Tibial nerve (tissue), 3 donors: ENCODE data around the gene SALL1.

ENCODE experiments used
- EP300 ChIP-seq, 2 donors: sonication (generic); formaldehyde crosslinking; IDR thresholded peaks; one replicate each; pipeline ENCODE4 v1.6.1; 2017; ENCODE audit warnings: antibody characterized with exemption in 2 of 2, mild to moderate bottlenecking in 1 of 2
- POLR2A ChIP-seq, 2 donors: fragments of 450-650 bp; IDR thresholded peaks; one replicate each; pipeline ENCODE4 v1.6.1; 2017; ENCODE audit warnings: antibody characterized with exemption in 2 of 2, mild to moderate bottlenecking in 2 of 2, moderate library complexity in 2 of 2

GRCh38 chr16:51103590-51103989 is 47.5 kb downstream of the SALL1 start:
- TF ChIP-seq EP300 (IDR thresholded peaks at IDR 0.05) (no peak), POLR2A (IDR thresholded peaks at IDR 0.05) (no peak)
